GM12878 (cell line): ENCODE results near the gene PDZK1IP1. TPM values are rescaled to one million over a fixed set of nuclear protein-coding genes. Genes with fewer than 3 reads are reported as not detected.

Experiments
- ATAC-seq: fragments of 200-7000 bp; cut with Tn5 transposase; 3 replicates; pipeline ENCODE4 v1.9.1; 2020; ENCODE audit warnings: mild to moderate bottlenecking, moderate library complexity
- BruUV-seq: library from RNA; stranded (reverse); fragments of 400-500 nt; replicated peaks from 2 replicates; lab custom pipeline; 2021; lab: Mats Ljungman, UMichigan
- CTCF ChIA-PET: fragments of 300-600 bp; sonication (Branson Sonifier 250); formaldehyde crosslinking; extraction: SDS; loops from one replicate; lab custom pipeline; 2021; ENCODE audit warnings: inconsistent platforms; lab: Yijun Ruan, JAX
- POLR2A ChIA-PET: fragments of 350-600 bp; formaldehyde crosslinking; extraction: SDS; loops from one replicate; lab custom pipeline; 2021; ENCODE audit warnings: inconsistent platforms; lab: Charles Lee
- RAD21 ChIA-PET: fragments of 300-600 bp; sonication (Branson Sonifier 250); formaldehyde crosslinking; loops from one replicate; lab custom pipeline; 2023; ENCODE audit warnings: antibody characterized with exemption; ENCODE audit not compliant: unreplicated experiment; lab: Charles Lee
- SMC1A ChIA-PET: fragments of 300-600 bp; sonication (Branson Sonifier 250); formaldehyde crosslinking; loops from one replicate; lab custom pipeline; 2023; ENCODE audit not compliant: unreplicated experiment, uncharacterized antibody; lab: Charles Lee
- DNase-seq: peaks from one replicate; pipeline ENCODE4 v3.0.0-alpha.2; 2011; ENCODE audit warnings: low read depth, low spot score
- FAIRE-seq: peaks from 3 replicates; lab custom pipeline; 2011; peaks lifted over from hg19 to GRCh38; lab: Jason Lieb, UNC
- H2AFZ ChIP-seq: 2 replicates; pipeline ENCODE4 v1.6.0; 2011; ENCODE audit warnings: low read depth, low read length, control low read depth; ENCODE audit not compliant: control insufficient read depth
- H3K27ac ChIP-seq: 2 replicates; pipeline ENCODE4 v1.5.1; 2011; ENCODE audit warnings: control low read depth; ENCODE audit not compliant: control insufficient read depth, insufficient read depth
- H3K27me3 ChIP-seq, 2 experiments: replicated peaks in 1 of 2; 2 replicates each; pipeline versions ENCODE4 v1.6.0 to v1.6.1; 2011; ENCODE audit warnings: low read length in 1 of 2; ENCODE audit not compliant: control insufficient read depth in 2 of 2, insufficient read depth in 2 of 2
- H3K36me3 ChIP-seq, 2 experiments: 2 replicates each; pipeline ENCODE4 v1.5.1; 2011; ENCODE audit warnings: low read length in 1 of 2; ENCODE audit not compliant: control insufficient read depth in 2 of 2, insufficient read depth in 2 of 2
- H3K4me1 ChIP-seq: 2 replicates; pipeline ENCODE4 v1.6.1; 2011; ENCODE audit warnings: mild to moderate bottlenecking, low read length, moderate library complexity, mixed read lengths; ENCODE audit not compliant: control insufficient read depth, insufficient read depth
- H3K4me2 ChIP-seq: 2 replicates; pipeline ENCODE4 v1.6.0; 2011; ENCODE audit warnings: control low read depth; ENCODE audit not compliant: control insufficient read depth, insufficient read depth
- H3K4me3 ChIP-seq: fragments of 200-600 bp; sonication (generic); 2 replicates; pipeline ENCODE4 v1.5.1; 2016
- H3K79me2 ChIP-seq: 2 replicates; pipeline ENCODE4 v1.6.0; 2011; ENCODE audit warnings: low read length; ENCODE audit not compliant: control insufficient read depth, insufficient read depth
- H3K9ac ChIP-seq: 2 replicates; pipeline ENCODE4 v1.8.0; 2011; ENCODE audit warnings: low read length, control low read depth, mixed read lengths; ENCODE audit not compliant: control insufficient read depth, insufficient read depth
- H3K9me3 ChIP-seq: replicated peaks from 3 replicates; pipeline ENCODE4 v1.5.1; 2011; ENCODE audit warnings: mild to moderate bottlenecking, low read length; ENCODE audit not compliant: control insufficient read depth, insufficient read depth
- H4K20me1 ChIP-seq: 2 replicates; pipeline ENCODE4 v1.6.0; 2011; ENCODE audit not compliant: control insufficient read depth, insufficient read depth
- EED ChIP-seq: sonication (generic); IDR thresholded peaks from 2 replicates; pipeline ENCODE4 v1.6.1; 2016; ENCODE audit warnings: antibody characterized with exemption, low read depth
- HDAC2 ChIP-seq: fragments of 200-600 bp; sonication (generic); IDR thresholded peaks from 2 replicates; pipeline ENCODE4 v1.6.1; 2017
- KAT2A ChIP-seq: conservative IDR thresholded peaks from 2 replicates; pipeline ENCODE4 v1.6.1; 2011; ENCODE audit warnings: low read depth, low read length; ENCODE audit not compliant: control insufficient read depth
- MTA2 ChIP-seq: fragments of 450-650 bp; IDR thresholded peaks from 2 replicates; pipeline ENCODE4 v1.6.1; 2016; ENCODE audit warnings: low read depth, mild to moderate bottlenecking, moderate library complexity
- NFXL1 ChIP-seq: fragments of 450-650 bp; IDR thresholded peaks from 2 replicates; pipeline ENCODE4 v1.6.1; 2017; ENCODE audit warnings: antibody characterized with exemption, mild to moderate bottlenecking, borderline replicate concordance
- NFYA ChIP-seq: IDR thresholded peaks from 2 replicates; pipeline ENCODE4 v1.6.1; 2011; ENCODE audit warnings: low read depth, mild to moderate bottlenecking, low read length, improper control_type of control experiment, borderline replicate concordance
- NRF1 ChIP-seq: conservative IDR thresholded peaks from 2 replicates; pipeline ENCODE4 v1.6.1; 2011; ENCODE audit warnings: mild to moderate bottlenecking, low read depth, low read length, improper control_type of control experiment
- PAX5 ChIP-seq: IDR thresholded peaks from 2 replicates; pipeline ENCODE4 v1.6.1; 2011; ENCODE audit warnings: low read depth, low read length, borderline replicate concordance
- PML ChIP-seq: IDR thresholded peaks from 2 replicates; pipeline ENCODE4 v1.6.1; 2012; ENCODE audit warnings: low read length, inconsistent platforms
- SPI1 ChIP-seq: IDR thresholded peaks from 2 replicates; pipeline ENCODE4 v1.6.1; 2011; ENCODE audit warnings: low read depth, mild to moderate bottlenecking, low read length, moderate library complexity, borderline replicate concordance; ENCODE audit not compliant: insufficient read depth
- TCF7 ChIP-seq: IDR thresholded peaks from 2 replicates; pipeline ENCODE4 v1.6.1; 2014; ENCODE audit warnings: antibody characterized with exemption, borderline replicate concordance
- WGBS: methylation state at CpG from one replicate; pipeline ENCODE4 v1.1.6; 2016; ENCODE audit warnings: low lambda C conversion rate; ENCODE audit not compliant: insufficient replicate concordance, insufficient coverage; ENCODE audit errors: missing lambda C conversion rate; 5-methylcytosine and 5-hydroxymethylcytosine counted together
- in situ Hi-C: fragments of 300-500 bp; cut with MboI; formaldehyde crosslinking; loops from 9 replicates; pipeline ENCODE4 v1.14.3; 2018; ENCODE audit warnings: mixed read lengths
- intact Hi-C: fragments of 100-400 bp; cut with micrococcal nuclease; formaldehyde crosslinking; loops from one replicate; pipeline ENCODE4 v1.14.2; 2022; ENCODE audit not compliant: unreplicated experiment
- polyA plus RNA-seq, 11 experiments: library from polyadenylated mRNA; depleted of rRNA in 4 of 11; unstranded in 6 of 11; stranded (reverse) in 5 of 11; fragments of >200 nt; fragmentation: Nextera tagmentation in 4 of 11; fragmentation: Illumina TruSeq in 1 of 11; extraction: Ambion mirVana in 4 of 11; extraction: Trizol in 1 of 11; gene quantifications; 1 replicate in 1 of 11; 2 replicates in 10 of 11; pipeline versions ENCODE4 v1.2.1 to v1.2.3, GENCODE V29; 2011 to 2016; ENCODE audit warnings: inconsistent platforms in 2 of 11, missing spikeins in 2 of 11, low read depth in 1 of 11
- total RNA-seq, 4 experiments: library from RNA; depleted of rRNA in 3 of 4; stranded (reverse); fragments of >200 nt in 3 of 4; fragmentation: Illumina TruSeq in 1 of 4; extraction: Trizol in 1 of 4; gene quantifications; 2 replicates each; pipeline versions ENCODE4 v1.2.1 to v1.2.3, GENCODE V29; 2013 to 2021
- TF ChIP-seq, protein P1 (sequence below): fragments of 150-350 bp; IDR thresholded peaks from 2 replicates; pipeline ENCODE4 v1.6.1; 2016; ENCODE audit warnings: low read depth, low read length
- TF ChIP-seq, protein P2 (sequence below): IDR thresholded peaks from 2 replicates; pipeline ENCODE4 v1.6.1; 2012; ENCODE audit warnings: low read depth, low read length, improper control_type of control experiment

The PDZK1IP1 gene
- total and polyA plus RNA-seq, 10 of the 15 experiments (the other 5 are each of a cell fraction or from before 2014, with no cell fraction given) = not detected

DNA sequence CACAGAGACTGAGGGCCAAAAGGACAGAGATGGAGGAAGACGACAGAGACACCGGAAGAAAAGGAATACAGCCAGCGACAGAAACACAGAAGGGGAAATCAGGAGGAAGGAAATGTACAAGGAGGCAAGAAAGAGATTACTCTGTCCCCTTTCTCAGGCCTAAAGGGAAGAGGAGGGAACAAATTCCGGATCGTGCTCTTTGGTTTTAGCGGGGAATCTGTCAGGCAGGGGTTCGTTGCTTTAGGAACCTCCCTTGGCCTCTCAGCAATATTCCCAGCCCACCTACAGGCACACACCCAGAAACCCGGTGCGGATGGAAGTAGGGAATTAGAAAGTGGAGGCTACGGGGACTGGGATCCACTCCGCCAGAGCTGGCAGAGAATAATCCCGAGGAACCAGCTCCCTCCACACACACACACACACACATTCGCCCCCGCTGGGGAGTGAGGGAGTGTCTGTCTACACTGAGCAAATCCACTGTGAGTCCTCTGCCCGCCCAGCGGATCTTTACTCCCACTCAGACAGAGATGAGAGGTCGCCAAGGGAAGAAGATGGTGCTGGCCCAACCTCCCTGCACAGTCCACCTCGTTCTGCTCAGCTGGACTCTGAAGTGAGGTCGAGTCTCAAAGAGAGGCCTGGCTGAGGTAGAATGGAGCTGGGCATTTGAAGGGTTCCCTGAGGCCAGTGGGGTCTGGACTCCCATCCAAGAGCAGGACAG, 36.4 kb upstream of the PDZK1IP1 start:
- FAIRE-seq (no peak), DNase-seq (no peak), ATAC-seq (no peak)
- Histone ChIP-seq H3K79me2 (no peaks in the 10 kb centered on the region), H3K4me1 (no peaks in the 10 kb centered on the region), H4K20me1 (no peaks in the 10 kb centered on the region), H3K9me3 (no peaks in the 10 kb centered on the region), H3K4me3 (no peak overlapping the region), H3K27me3 (peaks cover 15 to 31% of the 10 kb centered on the region in 2 experiments), H3K4me2 (no peak overlapping the region), H3K36me3 (no peaks in the 10 kb centered on the region), H3K27ac (no peak overlapping the region), H3K9ac (no peak overlapping the region), H2AFZ (no peak overlapping the region)
- POLR2A ChIA-PET = no interaction called here
- CTCF ChIA-PET = no interaction called here
- TF ChIP-seq TCF7 = no peak
- TF ChIP-seq SPI1 = no peak
- TF ChIP-seq MTA2 = no peak
- no peak for TF ChIP-seq PAX5
- TF ChIP-seq NFXL1 = no peak
- no peak for TF ChIP-seq PML
- TF ChIP-seq NRF1 = no peak
- no peak for TF ChIP-seq KAT2A
- no peak for TF ChIP-seq EED
- TF ChIP-seq, protein P1, sequence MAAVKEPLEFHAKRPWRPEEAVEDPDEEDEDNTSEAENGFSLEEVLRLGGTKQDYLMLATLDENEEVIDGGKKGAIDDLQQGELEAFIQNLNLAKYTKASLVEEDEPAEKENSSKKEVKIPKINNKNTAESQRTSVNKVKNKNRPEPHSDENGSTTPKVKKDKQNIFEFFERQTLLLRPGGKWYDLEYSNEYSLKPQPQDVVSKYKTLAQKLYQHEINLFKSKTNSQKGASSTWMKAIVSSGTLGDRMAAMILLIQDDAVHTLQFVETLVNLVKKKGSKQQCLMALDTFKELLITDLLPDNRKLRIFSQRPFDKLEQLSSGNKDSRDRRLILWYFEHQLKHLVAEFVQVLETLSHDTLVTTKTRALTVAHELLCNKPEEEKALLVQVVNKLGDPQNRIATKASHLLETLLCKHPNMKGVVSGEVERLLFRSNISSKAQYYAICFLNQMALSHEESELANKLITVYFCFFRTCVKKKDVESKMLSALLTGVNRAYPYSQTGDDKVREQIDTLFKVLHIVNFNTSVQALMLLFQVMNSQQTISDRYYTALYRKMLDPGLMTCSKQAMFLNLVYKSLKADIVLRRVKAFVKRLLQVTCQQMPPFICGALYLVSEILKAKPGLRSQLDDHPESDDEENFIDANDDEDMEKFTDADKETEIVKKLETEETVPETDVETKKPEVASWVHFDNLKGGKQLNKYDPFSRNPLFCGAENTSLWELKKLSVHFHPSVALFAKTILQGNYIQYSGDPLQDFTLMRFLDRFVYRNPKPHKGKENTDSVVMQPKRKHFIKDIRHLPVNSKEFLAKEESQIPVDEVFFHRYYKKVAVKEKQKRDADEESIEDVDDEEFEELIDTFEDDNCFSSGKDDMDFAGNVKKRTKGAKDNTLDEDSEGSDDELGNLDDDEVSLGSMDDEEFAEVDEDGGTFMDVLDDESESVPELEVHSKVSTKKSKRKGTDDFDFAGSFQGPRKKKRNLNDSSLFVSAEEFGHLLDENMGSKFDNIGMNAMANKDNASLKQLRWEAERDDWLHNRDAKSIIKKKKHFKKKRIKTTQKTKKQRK = no peak
- no peak for TF ChIP-seq HDAC2
- no peak for TF ChIP-seq NFYA
- TF ChIP-seq, protein P2, sequence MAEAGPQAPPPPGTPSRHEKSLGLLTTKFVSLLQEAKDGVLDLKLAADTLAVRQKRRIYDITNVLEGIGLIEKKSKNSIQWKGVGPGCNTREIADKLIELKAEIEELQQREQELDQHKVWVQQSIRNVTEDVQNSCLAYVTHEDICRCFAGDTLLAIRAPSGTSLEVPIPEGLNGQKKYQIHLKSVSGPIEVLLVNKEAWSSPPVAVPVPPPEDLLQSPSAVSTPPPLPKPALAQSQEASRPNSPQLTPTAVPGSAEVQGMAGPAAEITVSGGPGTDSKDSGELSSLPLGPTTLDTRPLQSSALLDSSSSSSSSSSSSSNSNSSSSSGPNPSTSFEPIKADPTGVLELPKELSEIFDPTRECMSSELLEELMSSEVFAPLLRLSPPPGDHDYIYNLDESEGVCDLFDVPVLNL = no peak
- WGBS = 29% methylated on average over 17 of the region's 19 CpGs
- in situ Hi-C loops = no loop called here
- SMC1A ChIA-PET = no interaction called here
- BruUV-seq = no TSS peak
- intact Hi-C loops = no loop called here
- RAD21 ChIA-PET = no interaction called here
